Adrenal gland (tissue), 5 donors: ENCODE results near the gene DPP6.

Experiments used
- CTCF ChIP-seq, 6 experiments: fragments of 450-650 bp in 4 of 6; fragments of 200-600 bp in 2 of 6; sonication (generic) in 1 of 6; IDR thresholded peaks; 1 replicate in 5 of 6; 2 replicates in 1 of 6; pipeline versions ENCODE4 v1.5.1 to v1.8.0; 2016 to 2021; ENCODE audit warnings: antibody characterized with exemption in 6 of 6, mild to moderate bottlenecking in 2 of 6, moderate library complexity in 1 of 6
- POLR2A ChIP-seq, 2 donors: fragments of 450-650 bp; IDR thresholded peaks; one replicate each; pipeline ENCODE4 v1.6.1; 2017; ENCODE audit warnings: antibody characterized with exemption in 2 of 2, mild to moderate bottlenecking in 2 of 2, moderate library complexity in 1 of 2
- donor health status: DM: no; HTN: no; CAD: no.

DNA sequence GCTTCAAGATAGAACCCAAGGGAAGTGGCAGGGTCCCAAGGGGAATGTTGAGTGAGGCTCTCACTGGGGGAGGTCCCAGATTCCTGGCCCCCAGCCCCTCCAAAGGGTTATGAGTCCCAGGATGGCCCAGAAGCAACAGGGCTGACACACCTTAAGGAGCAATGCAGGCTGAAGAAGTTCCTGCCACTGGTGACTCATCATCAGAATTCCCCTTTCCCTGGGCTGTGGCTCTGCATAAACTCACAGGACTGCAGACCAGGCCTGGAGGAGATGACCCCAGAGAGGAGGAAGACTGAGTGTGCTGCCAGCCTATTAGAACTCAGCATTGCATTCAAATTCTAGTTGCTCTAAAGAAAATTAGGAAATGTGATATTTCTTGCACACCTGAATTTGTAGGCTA lies 126.7 kb downstream of the DPP6 start:
- TF ChIP-seq POLR2A (IDR thresholded peaks at IDR 0.05) (no peak), CTCF (IDR thresholded peaks at IDR 0.05) (no peak)
